Daoy (cell line): ENCODE measurements around the gene SMYD3. TPM values are rescaled to one million over a fixed set of nuclear protein-coding genes. Genes with fewer than 3 reads are reported as not detected.
A peak's percentile ranks its signal among the peaks of the same experiment; 100 is the strongest.
"Not testable (repeated sequence)": the region's sequence is repeated elsewhere in the genome, so short reads cannot be mapped to it uniquely, and the experiment has no call there.

Experiments used
- DNase-seq: peaks from one replicate; pipeline ENCODE4 v3.0.0-alpha.2; 2015; ENCODE audit warnings: low read depth
- total RNA-seq: library from RNA; depleted of rRNA; stranded (reverse); fragments of >200 nt; shearing (Covaris generic); gene quantifications from 2 replicates; pipeline ENCODE4 v1.2.3, GENCODE V29; 2014

Gene SMYD3
- total RNA-seq, 1 experiment from 2014 or later, result 21.4 TPM

DNA sequence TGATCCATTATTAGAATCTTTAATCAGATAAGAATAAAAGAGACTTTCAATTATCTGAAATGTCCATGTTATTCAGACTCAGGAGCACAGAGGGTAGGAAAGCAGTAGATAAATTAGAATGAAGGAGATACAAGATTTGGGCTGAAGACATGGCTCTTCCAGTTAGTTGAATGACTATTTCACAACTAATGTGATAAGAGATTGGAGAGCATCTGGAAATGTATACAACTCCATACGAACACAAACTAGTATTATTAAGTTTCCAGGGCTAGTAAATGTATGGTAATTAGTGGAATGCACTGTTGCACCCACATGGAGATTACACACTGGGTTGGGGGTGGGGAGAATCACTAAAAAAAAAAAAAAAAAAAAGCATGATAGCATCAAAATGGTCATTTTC is 734.3 kb downstream of the SMYD3 start:
- DNase-seq, result no peak

DNA sequence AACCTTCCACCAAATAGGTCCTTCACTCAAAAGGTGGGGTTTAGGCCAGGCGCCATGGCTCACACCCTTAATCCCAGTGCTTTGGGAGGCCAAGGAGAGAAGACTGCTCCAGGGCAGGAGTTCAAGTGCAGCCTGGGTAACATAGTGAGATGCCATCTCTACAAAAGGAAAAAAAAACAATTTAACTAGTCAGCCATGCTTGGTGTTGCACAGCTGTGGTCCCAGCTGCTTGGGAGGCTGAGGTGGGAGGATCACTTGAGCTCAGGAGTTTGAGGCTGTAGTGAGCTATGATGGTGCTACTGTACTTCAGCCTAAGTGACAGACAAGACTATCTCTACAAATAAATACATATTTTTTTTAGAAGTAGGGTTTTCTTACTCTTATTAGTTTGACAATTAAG is 734.8 kb downstream of the SMYD3 start:
- DNase-seq, result no peak

GRCh38 chr1:245771511-245772281 is 735.4 kb downstream of the SMYD3 start:
- DNase-seq, result peak; percentile 45

- no peak for DNase-seq
These were observed 736.9 kb downstream of the SMYD3 start for GRCh38 chr1:245770156-245770555.

- no peak for DNase-seq
These were observed 738.5 kb downstream of the SMYD3 start for GRCh38 chr1:245768596-245768995.

DNA sequence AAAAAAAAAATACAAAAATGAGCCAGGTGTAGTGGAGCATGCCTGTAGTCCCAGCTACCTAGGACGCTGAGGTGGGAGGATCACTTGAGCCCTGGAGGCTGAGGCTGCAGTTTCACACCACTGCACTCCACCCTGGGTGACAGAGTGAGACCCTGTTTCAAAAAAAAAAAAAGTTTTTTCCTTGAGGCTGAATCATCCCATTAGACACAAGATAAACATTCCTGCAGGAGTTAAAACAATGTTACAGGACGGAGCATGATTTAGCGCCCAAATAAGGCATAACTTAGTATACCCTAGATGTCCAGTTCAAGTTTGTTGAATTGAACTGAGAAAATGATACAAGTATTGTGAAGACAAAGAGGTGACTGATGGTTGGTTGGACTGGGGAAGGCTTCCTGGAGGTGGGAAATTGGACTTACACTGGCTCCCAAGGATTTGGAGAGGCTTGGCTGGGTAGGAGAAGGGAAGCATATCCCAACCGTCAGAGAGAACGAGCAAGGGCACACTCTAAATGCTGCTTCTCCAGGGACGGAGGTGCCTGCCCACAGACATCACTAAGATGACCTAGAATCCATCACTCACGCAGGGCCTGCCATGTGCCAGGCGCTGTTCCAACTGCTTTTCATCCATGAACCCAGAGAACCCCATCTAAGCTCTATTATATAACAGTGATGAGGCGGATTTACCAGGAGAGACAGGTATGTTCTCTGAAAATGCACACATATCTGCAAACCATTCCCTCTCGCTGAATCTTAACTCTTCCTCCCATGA is 741.7 kb downstream of the SMYD3 start:
- DNase-seq, result peak; percentile 45

DNA sequence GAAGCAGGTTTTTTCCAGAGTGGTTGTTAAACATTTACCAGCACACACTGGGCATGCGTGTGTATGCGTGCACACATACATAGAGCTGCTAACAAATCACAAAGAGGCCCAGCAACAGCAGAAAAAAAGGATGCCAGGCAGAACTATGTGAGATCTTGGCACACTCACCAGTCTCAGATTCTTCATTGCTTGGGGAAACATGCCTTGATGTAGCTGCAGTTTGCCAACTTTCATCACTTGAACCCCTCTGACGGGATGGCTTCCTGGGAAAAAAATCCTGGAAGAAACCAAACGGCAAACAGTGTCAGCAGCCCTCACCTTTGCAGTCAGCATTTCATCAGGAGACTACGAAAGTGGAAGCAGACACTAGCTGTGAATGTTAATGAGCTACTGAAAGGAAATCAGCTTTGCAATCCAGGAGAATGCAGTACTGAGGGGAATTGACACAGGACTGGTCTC is 743.2 kb downstream of the SMYD3 start:
- DNase-seq, result no peak

GRCh38 chr1:245762396-245762910 is 744.6 kb downstream of the SMYD3 start:
- DNase-seq, result no peak

DNA sequence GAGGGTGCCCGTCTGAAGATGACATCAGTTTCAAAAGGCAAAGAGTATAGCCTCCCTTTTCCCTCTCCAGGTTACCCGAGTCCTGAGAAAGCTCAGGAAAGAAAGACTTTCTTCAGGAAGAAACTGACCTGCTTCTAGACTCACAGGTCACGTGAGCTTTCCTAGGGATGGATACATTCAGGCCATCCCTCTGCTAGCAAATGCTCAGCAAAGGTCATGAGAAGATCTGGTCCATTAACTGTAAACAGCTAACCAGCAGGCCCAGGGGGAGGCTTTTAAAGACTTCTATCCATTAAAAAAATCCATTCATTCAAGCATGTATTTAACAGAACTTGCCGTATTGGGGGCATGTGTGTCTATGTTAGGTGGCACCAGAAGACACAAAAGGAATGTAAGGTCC is 746.8 kb downstream of the SMYD3 start:
- no peak for DNase-seq

GRCh38 chr1:245754463-245754961 is 752.6 kb downstream of the SMYD3 start:
- DNase-seq, result no peak

GRCh38 chr1:245753807-245754206 is 753.3 kb downstream of the SMYD3 start:
- no peak for DNase-seq

- no peak for DNase-seq
These were observed 754.5 kb downstream of the SMYD3 start for GRCh38 chr1:245752561-245752960.

- DNase-seq, result no peak
These were observed 755.2 kb downstream of the SMYD3 start for GRCh38 chr1:245751726-245752470.

GRCh38 chr1:245751116-245751515 is 756.0 kb downstream of the SMYD3 start:
- no peak for DNase-seq

DNA sequence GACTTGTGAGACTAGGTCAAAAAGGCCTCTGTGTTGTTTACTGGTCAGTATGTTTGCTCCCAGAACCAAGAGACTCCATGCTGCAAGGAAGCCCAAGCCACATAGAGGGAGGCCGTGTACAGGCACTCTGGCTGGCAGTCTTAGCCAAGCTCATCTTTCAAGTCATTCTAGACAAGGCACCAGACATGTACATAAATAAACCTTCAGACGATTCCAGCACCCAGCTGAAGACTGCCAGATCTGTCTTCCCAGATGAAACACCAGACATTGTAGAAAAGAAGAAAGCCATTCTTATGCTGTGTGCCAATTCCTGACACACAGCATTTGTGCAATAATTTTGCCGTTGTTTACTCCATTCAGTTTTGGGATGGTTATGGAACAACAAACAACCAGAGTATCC is 756.8 kb downstream of the SMYD3 start:
- DNase-seq, result no peak

- no peak for DNase-seq
These were observed 758.0 kb downstream of the SMYD3 start for GRCh38 chr1:245749053-245749452.

GRCh38 chr1:245748646-245749045 is 758.4 kb downstream of the SMYD3 start:
- DNase-seq, result no peak

DNA sequence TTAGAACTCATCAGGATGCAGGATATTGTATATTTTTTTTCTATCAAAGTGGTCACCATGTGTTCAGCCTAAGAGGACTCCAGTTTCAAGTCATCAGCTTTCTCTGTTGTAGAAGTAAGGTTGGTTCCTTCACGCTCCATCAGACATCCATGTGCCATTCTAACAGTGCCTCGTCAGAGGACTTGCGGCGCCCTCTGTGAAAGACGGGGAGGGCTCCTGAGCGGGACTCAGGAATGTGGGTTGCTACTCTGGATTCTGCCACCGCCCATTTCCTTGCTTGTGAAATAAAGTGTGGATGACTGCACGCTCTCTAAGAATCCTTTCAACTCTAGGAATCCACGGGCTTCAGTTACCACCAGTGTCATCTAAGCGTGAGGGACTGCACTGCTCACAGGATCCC is 758.8 kb downstream of the SMYD3 start:
- no peak for DNase-seq

GRCh38 chr1:245742896-245743295 is 764.2 kb downstream of the SMYD3 start:
- DNase-seq, result peak; percentile 60

- not testable (repeated sequence) for DNase-seq
These were observed 766.7 kb downstream of the SMYD3 start for GRCh38 chr1:245740336-245740735.

DNA sequence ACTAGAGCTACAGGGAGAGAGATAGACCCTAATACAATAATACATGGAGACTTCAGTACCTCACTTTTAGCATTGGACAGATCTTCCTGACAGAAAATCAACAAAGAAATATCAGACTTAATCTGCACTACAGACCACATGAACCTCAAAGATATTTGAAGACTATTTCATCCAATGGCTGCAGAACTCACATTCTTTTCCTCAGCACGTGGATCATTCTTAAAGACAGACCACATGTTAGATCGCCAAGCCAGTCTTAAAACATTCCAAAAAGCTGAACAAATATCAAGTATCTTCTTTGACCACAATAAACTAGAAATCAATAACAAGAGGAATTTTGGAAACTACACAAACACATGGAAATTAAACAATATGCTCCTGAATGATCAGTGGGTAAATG is 776.3 kb downstream of the SMYD3 start:
- no peak for DNase-seq

GRCh38 chr1:245728035-245728434 is 779.0 kb downstream of the SMYD3 start:
- not testable (repeated sequence) for DNase-seq
